Thoracic aorta (tissue), 2 donors: ENCODE results near the gene SRD5A1. TPM values are rescaled to one million over a fixed set of nuclear protein-coding genes. Genes with fewer than 3 reads are reported as not detected.

Source experiments
- ATAC-seq: fragments of 150-250 bp; one replicate; pipeline ENCODE4 v1.8.0; 2017; ENCODE audit warnings: low read depth; ENCODE audit not compliant: insufficient number of reproducible peaks, low FRiP score
- DNase-seq: peaks from one replicate; pipeline ENCODE4 v3.0.0-alpha.2; 2020; ENCODE audit warnings: low spot score
- H3K27ac ChIP-seq, 2 donors: fragments of 200-600 bp; sonication (generic); 1 replicate in 1 of 2; 2 replicates in 1 of 2; pipeline ENCODE4 v1.5.1; 2016; ENCODE audit warnings: mild to moderate bottlenecking in 2 of 2, moderate library complexity in 2 of 2
- H3K27me3 ChIP-seq: fragments of 200-600 bp; sonication (generic); replicated peaks from 2 replicates; pipeline ENCODE4 v1.6.0; 2016; ENCODE audit warnings: mild to moderate bottlenecking; ENCODE audit not compliant: insufficient read depth
- H3K36me3 ChIP-seq: fragments of 200-600 bp; sonication (generic); one replicate; pipeline ENCODE4 v1.5.1; 2016
- H3K4me1 ChIP-seq, 2 donors: fragments of 200-600 bp; sonication (generic); 1 replicate in 1 of 2; 2 replicates in 1 of 2; pipeline versions ENCODE4 v1.5.1 to v1.6.0; 2016; ENCODE audit warnings: low read depth in 2 of 2, mild to moderate bottlenecking in 1 of 2; ENCODE audit not compliant: control insufficient read depth in 1 of 2
- H3K4me3 ChIP-seq: fragments of 200-600 bp; sonication (generic); 2 replicates; pipeline ENCODE4 v1.5.1; 2016; ENCODE audit warnings: mild to moderate bottlenecking
- H3K9me3 ChIP-seq: fragments of 200-600 bp; sonication (generic); 2 replicates; pipeline ENCODE4 v1.5.1; 2016
- CTCF ChIP-seq: fragments of 200-600 bp; sonication (generic); IDR thresholded peaks from one replicate; pipeline ENCODE4 v1.5.1; 2019; ENCODE audit warnings: antibody characterized with exemption
- total RNA-seq, 2 donors: library from RNA; depleted of rRNA; stranded (reverse); fragments of >200 nt; gene quantifications; one replicate each; pipeline versions ENCODE4 v1.1.0 to v1.2.3, GENCODE V29; 2016

Gene SRD5A1
- total RNA-seq, 2 donors from 2014 or later = 7.6 to 8.5 TPM

GRCh38 chr5:6710070-6710469 lies 76.8 kb downstream of the SRD5A1 start:
- no peaks in the 10 kb centered on the region for H3K27me3 ChIP-seq
- DNase-seq (no peak), ATAC-seq (no peak)
- no peaks in the 10 kb centered on the region for H3K36me3 ChIP-seq
- no peak overlapping the region for H3K4me3 ChIP-seq
- no peaks in the 10 kb centered on the region for H3K9me3 ChIP-seq
- H3K27ac ChIP-seq = no peak overlapping the region
- peaks cover 15 to 16% of the 10 kb centered on the region in 2 donors for H3K4me1 ChIP-seq
- TF ChIP-seq CTCF = no peak

- no peak for TF ChIP-seq CTCF
- ATAC-seq = no peak
- Histone ChIP-seq H3K9me3 (no peaks in the 10 kb centered on the region), H3K27me3 (no peaks in the 10 kb centered on the region), H3K36me3 (no peaks in the 10 kb centered on the region), H3K27ac (no peak overlapping the region), H3K4me3 (no peak overlapping the region), H3K4me1 (peaks cover 15 to 16% of the 10 kb centered on the region in 2 donors)
- no peak for DNase-seq
These were observed 77.5 kb downstream of the SRD5A1 start for GRCh38 chr5:6710551-6711318.

- no peak for DNase-seq
These were observed 78.3 kb downstream of the SRD5A1 start for GRCh38 chr5:6711409-6712141.

GRCh38 chr5:6712142-6712576 lies 78.9 kb downstream of the SRD5A1 start:
- H3K36me3 ChIP-seq = no peaks in the 10 kb centered on the region
- DNase-seq (peak; percentile 36), ATAC-seq (no peak)
- no peaks in the 10 kb centered on the region for H3K9me3 ChIP-seq
- H3K4me3 ChIP-seq = peak overlapping the region; percentile 84
- no peaks in the 10 kb centered on the region for H3K27me3 ChIP-seq
- TF ChIP-seq CTCF = peak; percentile 18
- H3K4me1 ChIP-seq = peaks cover 23 to 27% of the 10 kb centered on the region in 2 donors
- peak overlapping the region; percentile 97 to 99 for H3K27ac ChIP-seq

More at GRCh38 chr5:6711409-6712141, 78.3 kb downstream of the SRD5A1 start:
- no peaks in the 10 kb centered on the region for H3K36me3 ChIP-seq
- peak overlapping the region; percentile 97 to 99 for H3K27ac ChIP-seq
- TF ChIP-seq CTCF = no peak
- peak overlapping the region; percentile 84 for H3K4me3 ChIP-seq
- H3K9me3 ChIP-seq = no peaks in the 10 kb centered on the region
- no peaks in the 10 kb centered on the region for H3K27me3 ChIP-seq
- H3K4me1 ChIP-seq = peaks cover 17 to 21% of the 10 kb centered on the region in 2 donors
- no peak for ATAC-seq

- no peaks in the 10 kb centered on the region for H3K9me3 ChIP-seq
- H3K27ac ChIP-seq = peak overlapping the region; percentile 97 to 99
- peak overlapping the region; percentile 84 for H3K4me3 ChIP-seq
- H3K27me3 ChIP-seq = no peaks in the 10 kb centered on the region
- peaks cover 25 to 32% of the 10 kb centered on the region in 2 donors for H3K4me1 ChIP-seq
- ATAC-seq (peak; percentile 79), DNase-seq (peak; percentile 80)
- no peak for TF ChIP-seq CTCF
- H3K36me3 ChIP-seq = no peaks in the 10 kb centered on the region
These were observed 79.5 kb downstream of the SRD5A1 start for GRCh38 chr5:6712577-6713273.
